Heart left ventricle (tissue), 13 donors: ENCODE data around the gene NT5DC4.

Source experiments
- CTCF ChIP-seq, 12 donors: fragments of 200-600 bp; sonication (generic) in 4 of 12; IDR thresholded peaks; one replicate each; pipeline versions ENCODE4 v1.5.0 to v1.8.0; 2018 to 2022; ENCODE audit warnings: antibody characterized with exemption in 12 of 12, mild to moderate bottlenecking in 5 of 12
- POLR2A ChIP-seq, 2 donors: fragments of 450-650 bp; IDR thresholded peaks; one replicate each; pipeline ENCODE4 v1.6.1; 2017; ENCODE audit warnings: antibody characterized with exemption in 2 of 2, mild to moderate bottlenecking in 2 of 2, moderate library complexity in 2 of 2
- donor health status: ischemic (EF 13 %, LVEDD 7.1; RV severe dilation, severe dysfunction).
- donor health status: DM: no; HTN: yes; CAD: no.
- donor health status: DM: no; HTN: no; CAD: no.
- donor health status: ischemic (EF 25% LVEDD 6.9; RV normal size, moderate dysfunction).
- donor health status: ischemic (EF 25% LVEDD 5.7; RV mildly dilated, moderate dysfunction).
- donor health status: ischemic (EF 35%, LVEDD 5.7; RV mildly dilated, moderate dysfunction).
- donor health status: nonischemic (EF 11% LVEDD 7.7; RV severe dilation, severe dysfunction).
- donor health status: DM: yes; HTN: yes; CAD: no.
- donor health status: PGD.
- donor health status: ischemic (EF 29% LVEDD 5.4; RV normal size, mild dysfunction).
- donor health status: nonischemic (EF 23%, LVEDD 6.1; RV moderate dilation, normal function).

DNA sequence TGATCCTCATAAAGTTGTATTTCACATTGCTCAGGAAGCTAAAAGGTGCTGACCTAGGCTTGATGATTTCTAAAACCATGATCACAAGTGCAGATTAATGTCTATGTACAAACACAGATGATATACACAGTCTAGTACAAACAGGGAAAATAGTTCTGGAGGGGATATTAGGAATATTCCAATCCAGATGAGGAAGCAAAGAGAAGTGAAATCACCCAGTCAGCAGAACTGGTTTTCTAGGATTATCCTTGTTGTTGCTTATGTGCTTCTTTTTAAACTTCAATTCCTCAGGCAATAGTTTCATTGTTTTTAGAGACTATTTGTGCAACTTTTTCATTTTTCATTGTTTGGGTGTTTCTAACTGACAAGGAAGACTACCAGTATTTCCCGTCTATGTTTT lies 58.8 kb downstream of the NT5DC4 start:
- no peak for TF ChIP-seq CTCF (IDR thresholded peaks at IDR 0.05)
- no peak for TF ChIP-seq POLR2A (IDR thresholded peaks at IDR 0.05)
